ENCODE measurements around the gene TFRC.

GRCh38 chr3:196020373-196020772 lies 61.5 kb downstream of the TFRC start:
- TF ChIP-seq POLR2A (IDR thresholded peaks at IDR 0.05; ENCODE audit: borderline replicate concordance, extremely low read depth, insufficient read depth, insufficient read length) (no peak), CTCF (IDR thresholded peaks at IDR 0.05 in 2 of 3, conservative IDR thresholded peaks at IDR 0.05 in 1 of 3; ENCODE audit: borderline replicate concordance in 1 of 3, insufficient read depth in 1 of 3, low read depth in 2 of 3, low read length in 2 of 3) (no peak)
